HG03025 (cell line): ENCODE measurements around the gene SCN1B.
"Not testable (repeated sequence)": the region's sequence is repeated elsewhere in the genome, so short reads cannot be mapped to it uniquely, and the experiment has no call there.

Experiments
- ATAC-seq: cut with Tn5 transposase; IDR thresholded peaks from one replicate; pipeline ENCODE4 v1.9.1; 2021; ENCODE audit warnings: mild to moderate bottlenecking, moderate library complexity; ENCODE audit not compliant: unreplicated experiment, low FRiP score

The SCN1B gene

DNA sequence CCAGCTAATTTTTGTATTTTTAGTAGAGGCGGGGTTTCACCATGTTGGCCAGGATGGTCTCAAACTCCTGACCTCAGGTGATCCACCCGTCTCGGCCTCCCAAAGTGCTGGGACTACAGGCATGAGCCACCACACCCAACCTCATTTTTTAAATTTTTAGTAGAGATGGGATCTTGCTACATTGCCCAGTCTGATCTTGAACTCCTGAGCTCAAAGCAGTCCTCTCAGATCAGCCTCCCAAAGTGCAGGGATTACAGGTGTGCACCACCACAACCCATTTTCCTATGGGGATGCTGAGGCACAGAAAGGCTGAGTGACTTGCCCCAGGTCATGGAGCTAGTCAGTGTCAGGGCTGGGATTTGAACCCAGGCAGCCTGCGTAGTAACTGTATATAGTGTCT is 21.0 kb downstream of the SCN1B start:
- ATAC-seq: not testable (repeated sequence)

GRCh38 chr19:35051796-35052195 is 21.5 kb downstream of the SCN1B start:
- no peak for ATAC-seq

DNA sequence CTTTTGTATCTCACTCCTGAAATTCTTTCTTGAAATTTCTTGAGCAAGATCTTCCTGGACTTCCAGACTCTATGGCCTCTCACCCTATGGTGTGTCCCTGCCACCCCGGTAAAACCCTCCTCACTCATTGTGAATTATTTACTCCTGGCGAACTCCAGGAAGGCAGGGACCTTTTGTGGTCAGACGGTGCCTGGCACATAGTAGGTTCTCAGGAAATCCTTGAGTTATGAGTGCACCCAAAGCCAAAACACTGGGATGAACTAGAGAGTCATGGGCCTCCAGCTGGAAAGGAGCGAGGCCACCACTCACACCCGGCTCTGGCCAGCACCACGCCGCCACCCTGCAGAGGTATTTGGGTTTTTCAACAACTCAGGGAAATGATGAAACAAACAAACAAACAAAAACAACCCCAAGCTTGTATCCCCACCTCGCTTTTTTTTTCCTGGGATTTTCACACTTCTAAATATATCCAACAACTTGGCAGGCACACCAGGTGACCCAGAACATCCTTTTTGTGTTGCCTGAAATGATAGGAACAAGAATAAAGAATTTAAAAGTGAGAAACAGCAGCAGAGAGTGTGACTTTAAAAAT is 22.4 kb downstream of the SCN1B start:
- ATAC-seq: no peak

GRCh38 chr19:35053667-35054293 is 23.5 kb downstream of the SCN1B start:
- ATAC-seq: no peak

- no peak for ATAC-seq
These were observed 24.4 kb downstream of the SCN1B start for GRCh38 chr19:35054626-35055025.

- no peak for ATAC-seq
These were observed 25.5 kb downstream of the SCN1B start for GRCh38 chr19:35055715-35056179.

DNA sequence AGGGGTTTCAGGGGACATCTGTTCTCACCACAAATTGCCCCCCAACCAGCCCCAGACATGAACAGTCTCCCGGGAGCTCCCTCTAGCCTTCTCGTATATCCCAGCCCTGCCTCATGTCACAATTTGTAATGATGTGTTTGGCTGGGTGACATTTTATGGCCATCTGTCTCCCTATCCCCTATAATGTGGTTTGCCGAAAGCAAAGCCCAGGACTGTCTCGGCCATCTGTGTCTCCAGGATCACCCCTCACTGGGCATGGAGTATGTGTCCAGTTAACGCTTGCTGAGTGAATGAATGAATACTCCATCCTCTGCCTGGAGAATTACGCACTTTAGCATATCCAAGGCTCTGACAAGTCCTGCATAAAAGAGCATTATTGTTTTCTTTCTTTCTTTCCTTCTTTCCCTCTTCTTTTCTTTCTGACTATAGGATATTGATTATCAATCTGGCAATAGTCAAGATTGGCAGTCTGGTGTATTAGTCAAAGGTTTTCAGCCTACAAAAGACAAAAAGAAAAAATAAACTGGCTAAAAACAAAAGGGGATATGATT is 26.3 kb downstream of the SCN1B start:
- no peak for ATAC-seq

GRCh38 chr19:35058370-35058769 is 28.1 kb downstream of the SCN1B start:
- ATAC-seq: no peak

DNA sequence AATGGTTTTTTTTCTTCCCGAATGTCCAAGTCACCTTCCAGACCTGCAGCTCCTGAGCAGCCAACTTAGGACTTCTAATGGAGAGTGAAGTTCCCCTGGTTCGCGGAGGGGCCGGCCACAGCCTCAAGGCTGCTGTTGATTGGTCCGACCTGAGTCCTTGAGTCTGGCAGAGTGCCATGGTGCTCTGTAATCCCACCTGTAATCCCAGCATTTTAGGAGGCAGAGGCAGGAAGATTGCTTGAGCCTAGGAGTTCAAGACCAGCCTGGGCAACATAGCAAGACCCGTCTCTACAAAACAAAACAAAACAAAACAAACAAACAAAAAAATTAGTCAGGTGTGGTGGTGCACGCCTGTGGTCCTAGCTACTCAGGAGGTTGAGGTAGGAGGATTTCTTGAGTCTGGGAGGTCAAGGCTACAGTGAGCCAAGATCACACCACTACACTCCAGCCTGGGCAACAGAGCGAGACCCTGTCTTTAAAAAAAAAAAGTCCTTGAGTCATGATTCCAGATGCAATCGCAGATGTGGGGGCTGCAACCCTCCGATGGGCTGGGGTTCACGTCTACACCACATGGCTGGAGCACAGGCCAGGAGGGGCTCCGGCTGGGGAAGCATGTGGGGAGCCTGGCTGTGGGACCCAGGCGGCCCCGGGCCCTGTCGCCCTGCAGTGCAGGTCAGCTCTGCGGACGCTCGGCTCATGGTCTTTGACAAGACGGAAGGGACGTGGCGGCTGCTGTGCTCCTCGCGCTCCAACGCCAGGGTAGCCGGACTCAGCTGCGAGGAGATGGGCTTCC is 28.9 kb downstream of the SCN1B start:
- ATAC-seq: no peak

DNA sequence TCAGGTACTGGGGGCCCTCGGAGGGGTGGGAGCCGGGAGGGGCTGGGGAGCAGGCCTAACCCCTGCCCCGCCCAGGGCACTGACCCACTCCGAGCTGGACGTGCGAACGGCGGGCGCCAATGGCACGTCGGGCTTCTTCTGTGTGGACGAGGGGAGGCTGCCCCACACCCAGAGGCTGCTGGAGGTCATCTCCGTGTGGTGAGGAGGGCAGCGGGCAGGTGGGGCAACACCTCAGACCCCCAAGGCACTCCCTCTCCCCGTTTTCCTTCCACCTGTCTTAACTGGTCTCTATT is 29.5 kb downstream of the SCN1B start:
- ATAC-seq: no peak

DNA sequence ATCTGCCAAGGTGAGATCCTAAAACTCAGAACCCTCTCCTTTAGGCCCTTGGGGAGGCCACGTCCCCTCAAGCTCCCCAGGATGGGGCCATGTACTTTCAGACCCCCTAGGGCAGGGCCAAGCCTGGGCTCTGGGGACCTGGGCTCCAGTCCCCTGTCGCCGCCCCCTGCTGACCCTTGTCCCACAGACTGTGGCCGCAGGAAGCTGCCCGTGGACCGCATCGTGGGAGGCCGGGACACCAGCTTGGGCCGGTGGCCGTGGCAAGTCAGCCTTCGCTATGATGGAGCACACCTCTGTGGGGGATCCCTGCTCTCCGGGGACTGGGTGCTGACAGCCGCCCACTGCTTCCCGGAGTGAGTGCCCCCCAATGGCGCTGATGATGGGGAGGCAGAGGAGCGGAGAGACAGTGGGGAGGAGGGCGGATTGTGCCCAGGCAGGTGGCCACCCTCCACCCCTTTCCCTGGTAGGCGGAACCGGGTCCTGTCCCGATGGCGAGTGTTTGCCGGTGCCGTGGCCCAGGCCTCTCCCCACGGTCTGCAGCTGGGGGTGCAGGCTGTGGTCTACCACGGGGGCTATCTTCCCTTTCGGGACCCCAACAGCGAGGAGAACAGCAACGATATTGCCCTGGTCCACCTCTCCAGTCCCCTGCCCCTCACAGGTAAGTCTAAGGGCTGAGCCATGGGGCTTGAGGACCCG is 30.0 kb downstream of the SCN1B start:
- ATAC-seq: no peak

- no peak for ATAC-seq
These were observed 31.5 kb downstream of the SCN1B start for GRCh38 chr19:35061583-35062373.

DNA sequence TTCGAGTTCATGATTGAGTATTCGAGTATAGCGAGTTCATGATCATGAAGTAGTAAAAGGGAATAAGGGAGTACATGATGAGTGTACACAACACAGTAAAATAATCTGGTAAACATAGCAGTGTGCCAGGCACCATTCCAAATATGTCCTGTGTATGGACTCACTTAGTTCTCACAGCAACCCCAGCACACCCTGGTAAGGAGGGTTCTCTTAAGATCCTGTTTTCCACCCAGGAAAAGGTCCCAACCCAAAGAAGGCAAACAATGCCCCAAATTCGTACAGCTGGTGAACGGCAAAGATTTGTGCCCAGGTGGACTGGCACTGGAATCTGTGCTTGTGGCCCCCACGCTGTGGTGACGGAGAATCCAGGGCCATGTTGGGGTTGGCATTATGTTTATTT is 32.7 kb downstream of the SCN1B start:
- no peak for ATAC-seq

GRCh38 chr19:35063940-35064818 is 33.9 kb downstream of the SCN1B start:
- no peak for ATAC-seq

DNA sequence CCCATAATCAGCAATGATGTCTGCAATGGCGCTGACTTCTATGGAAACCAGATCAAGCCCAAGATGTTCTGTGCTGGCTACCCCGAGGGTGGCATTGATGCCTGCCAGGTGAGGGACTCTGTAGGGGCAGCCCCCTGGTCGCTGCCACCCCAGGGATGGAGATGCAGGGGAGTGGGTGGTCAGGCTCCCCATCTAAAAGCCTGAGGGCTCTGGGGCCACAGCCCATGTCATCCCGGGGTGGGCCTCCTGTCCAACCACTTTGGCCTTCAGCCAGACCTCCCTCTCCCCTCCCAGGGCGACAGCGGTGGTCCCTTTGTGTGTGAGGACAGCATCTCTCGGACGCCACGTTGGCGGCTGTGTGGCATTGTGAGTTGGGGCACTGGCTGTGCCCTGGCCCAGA is 35.3 kb downstream of the SCN1B start:
- no peak for ATAC-seq

- ATAC-seq: no peak
These were observed 35.9 kb downstream of the SCN1B start for GRCh38 chr19:35066121-35066520.

DNA sequence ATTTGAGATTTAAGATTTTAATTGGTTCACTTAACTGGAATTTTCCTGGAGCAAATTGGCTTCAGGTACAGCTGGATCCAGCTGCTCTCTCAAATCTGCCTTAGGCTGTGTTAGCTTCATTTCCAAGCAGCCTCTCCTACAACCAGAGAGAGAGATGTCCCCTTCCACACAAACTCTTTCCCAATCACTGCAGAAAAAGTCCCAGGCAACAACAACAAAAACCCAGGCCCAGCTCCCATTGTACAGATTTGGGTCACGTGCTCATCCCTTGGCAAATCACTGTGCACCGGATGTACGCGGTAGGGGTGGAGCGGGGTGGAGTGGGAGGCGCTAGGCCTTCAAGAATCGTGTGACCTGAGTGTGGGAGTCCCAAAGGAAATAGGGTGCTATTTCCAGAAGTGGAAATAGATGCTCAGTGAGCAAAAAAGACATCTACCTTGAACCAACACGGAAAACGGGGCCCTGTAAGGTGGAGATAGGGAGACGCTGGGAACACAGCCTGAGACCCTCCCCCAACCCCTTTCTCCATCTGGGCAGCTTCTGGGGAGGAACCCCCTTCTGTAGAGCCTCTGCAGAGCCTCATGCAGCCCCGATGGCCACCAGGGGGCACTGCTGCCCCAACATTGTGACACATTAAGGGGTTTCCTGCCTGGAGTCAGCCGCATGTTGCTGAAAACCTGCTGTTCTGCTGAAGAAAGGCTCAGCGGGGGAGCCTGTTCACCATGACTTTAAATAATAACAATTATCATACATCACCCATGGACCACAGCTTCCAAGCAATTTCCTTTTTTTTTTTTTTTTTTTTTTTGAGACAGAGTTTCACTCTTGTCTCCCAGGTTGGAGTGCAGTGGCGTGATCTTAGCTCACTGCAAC is 36.7 kb downstream of the SCN1B start:
- no peak for ATAC-seq

DNA sequence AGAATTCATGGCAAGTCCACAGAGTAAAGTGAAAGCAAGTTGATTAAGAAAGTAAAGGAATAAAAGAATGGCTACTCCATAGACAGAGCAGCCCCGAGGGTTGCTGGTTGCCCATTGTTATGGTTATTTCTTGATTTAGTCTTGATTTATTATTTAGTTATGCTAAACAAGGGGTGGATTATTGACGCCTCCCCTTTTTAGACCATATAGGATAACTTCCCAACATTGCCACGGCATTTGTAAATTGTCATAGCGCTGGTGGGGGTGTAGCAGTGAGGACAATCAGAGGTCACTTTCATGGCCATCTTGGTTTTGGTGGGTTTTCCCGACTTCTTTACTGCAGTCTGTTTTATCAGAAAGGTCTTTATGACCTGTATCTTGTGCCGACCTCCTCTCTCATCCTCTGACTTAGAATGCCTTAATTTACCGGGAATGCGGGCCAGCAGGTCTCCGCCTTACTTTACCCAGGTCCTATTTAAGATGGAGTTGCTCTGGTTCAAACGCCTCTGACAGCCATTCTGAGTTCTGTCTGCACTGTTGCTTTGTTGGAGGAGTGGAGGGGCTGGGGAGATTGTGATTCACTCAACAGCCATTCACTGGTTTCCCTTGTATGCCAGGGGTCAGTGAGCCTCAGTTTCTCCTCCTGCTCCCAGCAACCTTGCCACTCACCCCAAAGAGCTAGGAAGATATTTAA is 38.8 kb downstream of the SCN1B start:
- ATAC-seq: no peak
